CD14-positive monocyte (primary cell): ENCODE data around the gene UQCRFS1. TPM values are rescaled to one million over a fixed set of nuclear protein-coding genes. Genes with fewer than 3 reads are reported as not detected.

Source experiments
- DNase-seq, 3 donors: peaks; one replicate each; pipeline ENCODE4 v3.0.0-alpha.2; 2011 to 2022
- H2AFZ ChIP-seq: 2 replicates; pipeline ENCODE4 v1.6.0; 2012; ENCODE audit warnings: mild to moderate bottlenecking, low read depth, low read length, inconsistent platforms; ENCODE audit not compliant: insufficient read depth, poor library complexity, severe bottlenecking
- H3K27ac ChIP-seq, 2 donors: 1 replicate in 1 of 2; 2 replicates in 1 of 2; pipeline ENCODE4 v1.5.1; 2012 to 2013; ENCODE audit warnings: low read length in 2 of 2, control low read depth in 1 of 2, inconsistent platforms in 1 of 2, low read depth in 1 of 2, mild to moderate bottlenecking in 1 of 2
- H3K27me3 ChIP-seq, 2 donors: one replicate each; pipeline versions ENCODE4 v1.6.0 to v1.6.1; 2011 to 2013; ENCODE audit warnings: low read length in 2 of 2; ENCODE audit not compliant: control insufficient read depth in 2 of 2, insufficient read depth in 2 of 2
- H3K36me3 ChIP-seq, 2 donors: replicated peaks in 1 of 2; 1 replicate in 1 of 2; 2 replicates in 1 of 2; pipeline versions ENCODE4 v1.5.1 to v1.6.1; 2012 to 2013; ENCODE audit warnings: low read length in 2 of 2, control low read depth in 1 of 2, inconsistent platforms in 1 of 2, mild to moderate bottlenecking in 1 of 2; ENCODE audit not compliant: insufficient read depth in 2 of 2, control insufficient read depth in 1 of 2
- H3K4me1 ChIP-seq, 2 donors: 1 replicate in 1 of 2; 2 replicates in 1 of 2; pipeline versions ENCODE4 v1.5.1 to v1.6.1; 2012 to 2013; ENCODE audit warnings: low read length in 2 of 2, control low read depth in 1 of 2, inconsistent platforms in 1 of 2, mild to moderate bottlenecking in 1 of 2, moderate library complexity in 1 of 2; ENCODE audit not compliant: insufficient read depth in 2 of 2, control insufficient read depth in 1 of 2
- H3K4me2 ChIP-seq: replicated peaks from 2 replicates; pipeline ENCODE3; 2012; ENCODE audit warnings: low read length, moderate library complexity, mild to moderate bottlenecking; ENCODE audit not compliant: poor library complexity, severe bottlenecking; ENCODE audit errors: extremely low read depth
- H3K4me3 ChIP-seq, 3 experiments: fragments of 200-600 bp in 1 of 3; sonication (generic) in 1 of 3; replicated peaks in 1 of 3; 1 replicate in 2 of 3; 2 replicates in 1 of 3; pipeline ENCODE4 v1.5.1; 2011 to 2013; ENCODE audit warnings: low read length in 3 of 3, mild to moderate bottlenecking in 3 of 3, control low read depth in 2 of 3, low read depth in 2 of 3, inconsistent platforms in 1 of 3, moderate library complexity in 1 of 3
- H3K79me2 ChIP-seq: 2 replicates; pipeline ENCODE4 v1.6.0; 2012; ENCODE audit warnings: mild to moderate bottlenecking, control low read depth, inconsistent platforms, low read length, moderate library complexity; ENCODE audit not compliant: insufficient read depth
- H3K9ac ChIP-seq: 2 replicates; pipeline ENCODE4 v1.6.0; 2017; ENCODE audit warnings: low read length, mild to moderate bottlenecking; ENCODE audit not compliant: insufficient read depth, poor library complexity, severe bottlenecking
- H3K9me3 ChIP-seq, 2 donors: replicated peaks in 1 of 2; 1 replicate in 1 of 2; 2 replicates in 1 of 2; pipeline versions ENCODE4 v1.5.1 to v1.6.1; 2012 to 2013; ENCODE audit warnings: low read length in 2 of 2, control low read depth in 1 of 2; ENCODE audit not compliant: control insufficient read depth in 1 of 2, insufficient read depth in 1 of 2
- H4K20me1 ChIP-seq: 2 replicates; pipeline ENCODE4 v1.6.0; 2012; ENCODE audit warnings: mild to moderate bottlenecking, low read length, control low read depth, moderate library complexity; ENCODE audit not compliant: insufficient read depth
- H3K27ac Mint-ChIP-seq, 7 donors: one replicate each; pipeline ENCODE4 v1.8.0; 2020; ENCODE audit warnings: mild to moderate bottlenecking in 7 of 7, mixed read lengths in 7 of 7, moderate library complexity in 6 of 7, inconsistent platforms in 2 of 7
- H3K27me3 Mint-ChIP-seq, 3 donors: one replicate each; pipeline ENCODE4 v1.8.0; 2021 to 2022; ENCODE audit warnings: low read depth in 3 of 3, mild to moderate bottlenecking in 3 of 3, mixed read lengths in 3 of 3, moderate library complexity in 3 of 3, inconsistent platforms in 1 of 3
- H3K36me3 Mint-ChIP-seq, 2 donors: one replicate each; pipeline ENCODE4 v1.8.0; 2020; ENCODE audit warnings: mixed read lengths in 2 of 2, inconsistent platforms in 1 of 2, mild to moderate bottlenecking in 1 of 2
- H3K4me1 Mint-ChIP-seq: one replicate; pipeline ENCODE4 v1.8.0; 2020; ENCODE audit warnings: mild to moderate bottlenecking, mixed read lengths
- H3K4me3 Mint-ChIP-seq, 2 donors: one replicate each; pipeline ENCODE4 v1.8.0; 2020; ENCODE audit warnings: mild to moderate bottlenecking in 2 of 2, mixed read lengths in 2 of 2, moderate library complexity in 1 of 2
- H3K9me3 Mint-ChIP-seq, 7 donors: one replicate each; pipeline ENCODE4 v1.8.0; 2020 to 2022; ENCODE audit warnings: mixed read lengths in 7 of 7, mild to moderate bottlenecking in 6 of 7, moderate library complexity in 6 of 7, inconsistent platforms in 2 of 7
- WGBS: methylation state at CpG from one replicate; pipeline ENCODE4 v1.1.5; 2013; ENCODE audit warnings: missing lambda C conversion rate; ENCODE audit not compliant: insufficient coverage; 5-methylcytosine and 5-hydroxymethylcytosine counted together
- intact Hi-C, 2 donors: fragments of 100-400 bp; cut with micrococcal nuclease; formaldehyde crosslinking; loops; one replicate each; pipeline versions ENCODE4 v1.15.0 to v1.15.1; 2023
- polyA plus RNA-seq, 3 donors: library from polyadenylated mRNA; depleted of rRNA in 1 of 3; unstranded in 2 of 3; stranded (reverse) in 1 of 3; fragments of 300-500 nt in 2 of 3; fragments of >200 nt in 1 of 3; fragmentation: Illumina TruSeq in 2 of 3; gene quantifications; 1 replicate in 2 of 3; 2 replicates in 1 of 3; pipeline ENCODE4 v1.2.3, GENCODE V29; 2012 to 2021
- TF ChIP-seq, protein P1 (sequence below): fragments of 200-600 bp; IDR thresholded peaks from one replicate; pipeline ENCODE4 v1.8.0; 2022; ENCODE audit warnings: antibody characterized with exemption, mild to moderate bottlenecking

The UQCRFS1 gene
- polyA plus RNA-seq, 3 donors, result 26.2 to 108 (median 108) TPM

DNA sequence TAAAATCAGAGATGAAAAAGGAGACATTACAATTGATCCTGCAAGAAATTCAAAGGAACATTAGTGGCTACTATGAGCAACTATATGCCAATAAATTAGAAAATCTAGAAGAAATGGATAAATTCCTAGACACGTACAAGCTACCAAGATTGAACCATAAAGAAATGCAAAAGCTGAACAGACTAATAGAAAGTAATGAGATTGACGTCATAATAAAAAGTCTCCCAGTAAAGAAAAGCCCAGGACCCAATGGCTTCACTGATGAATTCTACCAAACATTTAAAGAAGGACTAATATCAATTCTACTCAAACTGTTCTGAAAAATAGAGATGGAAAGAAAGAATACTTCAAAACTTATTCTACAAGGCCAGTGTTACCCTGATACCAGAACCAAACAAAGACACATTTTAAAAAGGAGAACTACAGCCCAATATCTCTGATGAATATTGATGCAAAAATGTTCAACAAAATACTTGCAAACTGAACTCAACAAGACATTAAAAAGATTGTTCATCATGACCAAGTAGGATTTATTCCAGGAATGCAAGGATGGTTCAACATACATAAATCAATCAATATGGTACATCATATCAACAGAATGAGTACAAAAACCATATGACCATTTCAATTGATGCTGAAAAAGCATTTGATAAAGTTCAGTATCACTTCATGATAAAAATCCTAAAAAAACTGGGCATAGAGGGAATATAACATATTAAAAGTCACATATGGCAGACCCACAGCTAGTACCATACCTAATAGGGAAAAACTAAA, 35.8 kb downstream of the UQCRFS1 start:
- Histone ChIP-seq H3K4me3 (no peak overlapping the region), H3K9ac (no peak overlapping the region), H3K4me1 (no peaks in the 10 kb centered on the region), H3K79me2 (no peaks in the 10 kb centered on the region), H3K4me2 (no peak overlapping the region), H3K9me3 (peaks cover 14 to 35% of the 10 kb centered on the region in 2 donors), H2AFZ (no peak overlapping the region), H4K20me1 (no peaks in the 10 kb centered on the region), H3K36me3 (no peaks in the 10 kb centered on the region), H3K27me3 (no peaks in the 10 kb centered on the region), H3K27ac (no peak overlapping the region)
- DNase-seq, result no peak
- Mint-ChIP-seq H3K4me1 (no peaks in the 10 kb centered on the region), H3K4me3 (no peak overlapping the region), H3K27me3 (peaks cover 0 to 4% (median 0%) of the 10 kb centered on the region in 3 donors), H3K36me3 (no peaks in the 10 kb centered on the region), H3K27ac (no peak overlapping the region), H3K9me3 (peaks cover 22 to 45% (median 38%) of the 10 kb centered on the region in 7 donors)
- no CpG with 5 or more reads among the region's 2 CpGs for WGBS
- TF ChIP-seq, protein P1, sequence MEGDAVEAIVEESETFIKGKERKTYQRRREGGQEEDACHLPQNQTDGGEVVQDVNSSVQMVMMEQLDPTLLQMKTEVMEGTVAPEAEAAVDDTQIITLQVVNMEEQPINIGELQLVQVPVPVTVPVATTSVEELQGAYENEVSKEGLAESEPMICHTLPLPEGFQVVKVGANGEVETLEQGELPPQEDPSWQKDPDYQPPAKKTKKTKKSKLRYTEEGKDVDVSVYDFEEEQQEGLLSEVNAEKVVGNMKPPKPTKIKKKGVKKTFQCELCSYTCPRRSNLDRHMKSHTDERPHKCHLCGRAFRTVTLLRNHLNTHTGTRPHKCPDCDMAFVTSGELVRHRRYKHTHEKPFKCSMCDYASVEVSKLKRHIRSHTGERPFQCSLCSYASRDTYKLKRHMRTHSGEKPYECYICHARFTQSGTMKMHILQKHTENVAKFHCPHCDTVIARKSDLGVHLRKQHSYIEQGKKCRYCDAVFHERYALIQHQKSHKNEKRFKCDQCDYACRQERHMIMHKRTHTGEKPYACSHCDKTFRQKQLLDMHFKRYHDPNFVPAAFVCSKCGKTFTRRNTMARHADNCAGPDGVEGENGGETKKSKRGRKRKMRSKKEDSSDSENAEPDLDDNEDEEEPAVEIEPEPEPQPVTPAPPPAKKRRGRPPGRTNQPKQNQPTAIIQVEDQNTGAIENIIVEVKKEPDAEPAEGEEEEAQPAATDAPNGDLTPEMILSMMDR, result no peak
- intact Hi-C loops, result no loop called here

GRCh38 chr19:29173896-29174295, 39.1 kb downstream of the UQCRFS1 start:
- TF ChIP-seq, protein P1, result no peak
- H3K4me3 Mint-ChIP-seq, result no peak overlapping the region
- peaks cover 14 to 41% of the 10 kb centered on the region in 2 donors for H3K9me3 ChIP-seq
- peaks cover 23 to 56% (median 36%) of the 10 kb centered on the region in 7 donors for H3K9me3 Mint-ChIP-seq
- H3K4me3 ChIP-seq, result no peak overlapping the region
- H3K4me1 ChIP-seq, result no peaks in the 10 kb centered on the region
- H3K27ac ChIP-seq, result no peak overlapping the region
- no peaks in the 10 kb centered on the region for H3K79me2 ChIP-seq
- H3K36me3 ChIP-seq, result no peaks in the 10 kb centered on the region
- no peak overlapping the region for H3K27ac Mint-ChIP-seq
- H3K27me3 ChIP-seq, result no peaks in the 10 kb centered on the region
- H4K20me1 ChIP-seq, result no peaks in the 10 kb centered on the region
- H3K9ac ChIP-seq, result no peak overlapping the region
- no peaks in the 10 kb centered on the region for H3K27me3 Mint-ChIP-seq
- no peak for DNase-seq
- intact Hi-C loops, result no loop called here
- WGBS, result 100% methylated on average over 1 of the region's 2 CpGs
- H2AFZ ChIP-seq, result no peak overlapping the region
- H3K4me2 ChIP-seq, result no peak overlapping the region
- H3K36me3 Mint-ChIP-seq, result no peaks in the 10 kb centered on the region
- H3K4me1 Mint-ChIP-seq, result no peaks in the 10 kb centered on the region
